Measurements from ENCODE around the gene YIPF1. TPM values are rescaled to one million over a fixed set of nuclear protein-coding genes. Genes with fewer than 3 reads are reported as not detected.
A peak's percentile ranks its signal among the peaks of the same experiment; 100 is the strongest.

Gene YIPF1
- 10 to 100 TPM; 11.7 to 30.0 (median 19.5) TPM for total RNA-seq

GRCh38 chr1:53889304-53890298 lies at the start of gene YIPF1:
Gene YIPF1 (minus strand): TSS chr1:53889797. CDS start chr1:53888937, 860 bp downstream.
- WGBS, 2 donors, result 3 to 5% methylated on average over 38 to 47 of the region's 62 CpGs
- peak; percentile 88 to 98 for DNase-seq (ENCODE audit: low spot score in 2 of 2)
- H3K4me3 ChIP-seq (ENCODE audit: low read depth, poor library complexity, severe bottlenecking), result peak within 1 kb of the TSS; percentile 83
- intact Hi-C loops (cut with DNase I; ENCODE audit: low total_unique reads), result no loop called here
- TF ChIP-seq CTCF (IDR thresholded peaks at IDR 0.05), result no peak
- TF ChIP-seq POLR2A (IDR thresholded peaks at IDR 0.05), result no peak

GRCh38 chr1:53938136-53938830 lies 48.7 kb upstream of the YIPF1 start:
- no peak overlapping the region for H3K4me3 ChIP-seq (ENCODE audit: low read depth, poor library complexity, severe bottlenecking)
- TF ChIP-seq CTCF (IDR thresholded peaks at IDR 0.05), result no peak
- TF ChIP-seq POLR2A (IDR thresholded peaks at IDR 0.05), result no peak
- no peak for DNase-seq (ENCODE audit: low spot score in 2 of 2)
- WGBS, 2 donors, result 91 to 96% methylated on average over 4 of the region's 4 CpGs
- intact Hi-C loops (cut with DNase I; ENCODE audit: low total_unique reads), result no loop called here

GRCh38 chr1:53936430-53936829 lies 46.8 kb upstream of the YIPF1 start:
- H3K4me3 ChIP-seq (ENCODE audit: low read depth, poor library complexity, severe bottlenecking), result no peak overlapping the region
- intact Hi-C loops (cut with DNase I; ENCODE audit: low total_unique reads), result no loop called here
- WGBS, 2 donors, result 94 to 97% methylated on average over 1 of the region's 1 CpG

GRCh38 chr1:53934170-53934765 lies 44.7 kb upstream of the YIPF1 start:
- no peak for TF ChIP-seq CTCF (IDR thresholded peaks at IDR 0.05)
- no peak for TF ChIP-seq POLR2A (IDR thresholded peaks at IDR 0.05)
- DNase-seq (ENCODE audit: low spot score in 2 of 2), result no peak
- H3K4me3 ChIP-seq (ENCODE audit: low read depth, poor library complexity, severe bottlenecking), result no peak overlapping the region
- intact Hi-C loops (cut with DNase I; ENCODE audit: low total_unique reads), result no loop called here
- WGBS, 2 donors, result 96 to 98% methylated on average over 1 of the region's 1 CpG

More at GRCh38 chr1:53936430-53936829, 46.8 kb upstream of the YIPF1 start:
- DNase-seq (ENCODE audit: low spot score in 2 of 2), result no peak
- TF ChIP-seq CTCF (IDR thresholded peaks at IDR 0.05) (no peak), POLR2A (IDR thresholded peaks at IDR 0.05) (no peak)

GRCh38 chr1:53931523-53931922 lies 41.9 kb upstream of the YIPF1 start:
- DNase-seq (ENCODE audit: low spot score in 2 of 2), result no peak
- intact Hi-C loops (cut with DNase I; ENCODE audit: low total_unique reads), result no loop called here
- 97 to 99% methylated on average over 2 of the region's 2 CpGs for WGBS, 2 donors
- TF ChIP-seq CTCF (IDR thresholded peaks at IDR 0.05) (no peak), POLR2A (IDR thresholded peaks at IDR 0.05) (no peak)
- H3K4me3 ChIP-seq (ENCODE audit: low read depth, poor library complexity, severe bottlenecking), result no peak overlapping the region
